ENCODE results near the gene NIN. TPM values are rescaled to one million over a fixed set of nuclear protein-coding genes. Genes with fewer than 3 reads are reported as not detected.

Gene NIN
- polyA plus RNA-seq, 1 donor from 2014 or later, result 47.6 TPM

- TF ChIP-seq REST (IDR thresholded peaks at IDR 0.05; ENCODE audit: borderline replicate concordance), result no peak
- TF ChIP-seq POLR2AphosphoS5 (IDR thresholded peaks at IDR 0.05), result no peak
- TF ChIP-seq RAD21 (conservative IDR thresholded peaks at IDR 0.05), result no peak
- H3K27ac ChIP-seq (ENCODE audit: low read length), result no peak overlapping the region
Observed at GRCh38 chr14:50670866-50671256, 160.1 kb downstream of the NIN start.

GRCh38 chr14:50670196-50670865, 160.6 kb downstream of the NIN start:
- Histone ChIP-seq H3K27me3 (ENCODE audit: insufficient read depth, low read depth, low read length) (no peaks in the 10 kb centered on the region), H3K9me3 (ENCODE audit: low read length) (no peaks in the 10 kb centered on the region), H4K20me1 (ENCODE audit: insufficient read depth) (no peaks in the 10 kb centered on the region), H3K36me3 (ENCODE audit: insufficient read depth, low read length) (no peaks in the 10 kb centered on the region), H2AFZ (ENCODE audit: low read depth, low read length) (no peak overlapping the region), H3K4me3 (ENCODE audit: low read length) (no peak overlapping the region), H3K9ac (ENCODE audit: low read length) (no peak overlapping the region), H3K9me2 (ENCODE audit: insufficient read depth, low read length) (no peaks in the 10 kb centered on the region), H3F3A (ENCODE audit: insufficient read depth, low read length, poor library complexity, severe bottlenecking) (no peaks in the 10 kb centered on the region), H3K79me2 (replicated peaks; ENCODE audit: insufficient read depth, low read length) (peaks cover 19% of the 10 kb centered on the region), H3K27ac (ENCODE audit: low read length) (no peak overlapping the region), H3K4me2 (ENCODE audit: low read length) (no peak overlapping the region)
- TF ChIP-seq TAF1 (IDR thresholded peaks at IDR 0.05; ENCODE audit: low read depth) (no peak), RAD21 (conservative IDR thresholded peaks at IDR 0.05) (no peak), CTCF (IDR thresholded peaks at IDR 0.05; ENCODE audit: poor library complexity, severe bottlenecking) (no peak), REST (IDR thresholded peaks at IDR 0.05; ENCODE audit: borderline replicate concordance) (no peak), EP300 (conservative IDR thresholded peaks at IDR 0.05; ENCODE audit: poor library complexity, severe bottlenecking) (no peak), MXI1 (conservative IDR thresholded peaks at IDR 0.05; ENCODE audit: poor library complexity, severe bottlenecking) (no peak), EZH2 (IDR thresholded peaks at IDR 0.05; ENCODE audit: borderline replicate concordance, insufficient read depth, low read length, poor library complexity, severe bottlenecking) (no peak), POLR2AphosphoS5 (IDR thresholded peaks at IDR 0.05) (no peak), SMC3 (conservative IDR thresholded peaks at IDR 0.05; ENCODE audit: poor library complexity) (no peak)

More at GRCh38 chr14:50670866-50671256, 160.1 kb downstream of the NIN start:
- H3K36me3 ChIP-seq (ENCODE audit: insufficient read depth, low read length), result no peaks in the 10 kb centered on the region
- no peaks in the 10 kb centered on the region for H3K27me3 ChIP-seq (ENCODE audit: insufficient read depth, low read depth, low read length)
- no peak overlapping the region for H3K4me3 ChIP-seq (ENCODE audit: low read length)
- no peak overlapping the region for H2AFZ ChIP-seq (ENCODE audit: low read depth, low read length)
- H3K9me2 ChIP-seq (ENCODE audit: insufficient read depth, low read length), result no peaks in the 10 kb centered on the region
- no peak overlapping the region for H3K9ac ChIP-seq (ENCODE audit: low read length)
- no peaks in the 10 kb centered on the region for H3K9me3 ChIP-seq (ENCODE audit: low read length)
- H3K79me2 ChIP-seq (replicated peaks; ENCODE audit: insufficient read depth, low read length), result peaks cover 15% of the 10 kb centered on the region
- H3F3A ChIP-seq (ENCODE audit: insufficient read depth, low read length, poor library complexity, severe bottlenecking), result no peaks in the 10 kb centered on the region
- H4K20me1 ChIP-seq (ENCODE audit: insufficient read depth), result no peaks in the 10 kb centered on the region
- H3K4me2 ChIP-seq (ENCODE audit: low read length), result no peak overlapping the region

Small RNA genes lying within 50 kb of the gene (small RNA-seq; reads per million reads assigned to genes)
- gene RF00593, result 0 reads per million in 3 experiments

Other genes starting within 250 kb of the NIN start
- gene SAV1, start 162.9 kb downstream of the NIN start, polyA plus RNA-seq, result 4.1 and 4.9 TPM in 2 replicates
- not detected in 2 replicates for gene ABHD12B, start 40.9 kb upstream of the NIN start, polyA plus RNA-seq
- gene PYGL, start 113.3 kb upstream of the NIN start, polyA plus RNA-seq, result 0.10 TPM in 1 of 2 replicates, not detected in the other